ENCODE data around the gene BCAM. TPM values are rescaled to one million over a fixed set of nuclear protein-coding genes. Genes with fewer than 3 reads are reported as not detected.

Gene BCAM
- 0.54 and 0.68 TPM in 2 replicates for polyA plus RNA-seq
- polyA minus RNA-seq = 1.2 and 1.9 TPM in 2 replicates

GRCh38 chr19:44808463-44809371 lies at the start of gene BCAM:
BCAM (plus strand) TSS chr19:44809103; CDS start chr19:44809125, 22 bp downstream.
- peak within 1 kb of the TSS; percentile 41 for H3K9ac ChIP-seq (ENCODE audit: low read length)
- no peak within 1 kb of the TSS for H3K4me2 ChIP-seq (ENCODE audit: low read length)
- no peaks in the 10 kb centered on the region for H3F3A ChIP-seq (ENCODE audit: insufficient read depth, low read length, poor library complexity, severe bottlenecking)
- H3K27me3 ChIP-seq (ENCODE audit: insufficient read depth, low read depth, low read length) = peaks cover 7% of the 10 kb centered on the region
- no peaks in the 10 kb centered on the region for H3K36me3 ChIP-seq (ENCODE audit: insufficient read depth, low read length)
- TF ChIP-seq TAF1 (IDR thresholded peaks at IDR 0.05; ENCODE audit: low read depth) (no peak), SMC3 (conservative IDR thresholded peaks at IDR 0.05; ENCODE audit: poor library complexity) (no peak), RAD21 (conservative IDR thresholded peaks at IDR 0.05) (no peak), EP300 (conservative IDR thresholded peaks at IDR 0.05; ENCODE audit: poor library complexity, severe bottlenecking) (no peak), EZH2 (IDR thresholded peaks at IDR 0.05; ENCODE audit: borderline replicate concordance, insufficient read depth, low read length, poor library complexity, severe bottlenecking) (no peak), CTCF (IDR thresholded peaks at IDR 0.05; ENCODE audit: poor library complexity, severe bottlenecking) (no peak), MXI1 (conservative IDR thresholded peaks at IDR 0.05; ENCODE audit: poor library complexity, severe bottlenecking) (no peak), REST (IDR thresholded peaks at IDR 0.05; ENCODE audit: borderline replicate concordance) (no peak), POLR2AphosphoS5 (IDR thresholded peaks at IDR 0.05) (no peak)
- H4K20me1 ChIP-seq (ENCODE audit: insufficient read depth) = no peaks in the 10 kb centered on the region
- no peak within 1 kb of the TSS for H2AFZ ChIP-seq (ENCODE audit: low read depth, low read length)
- peak within 1 kb of the TSS; percentile 57 for H3K4me3 ChIP-seq (ENCODE audit: low read length)
- H3K27ac ChIP-seq (ENCODE audit: low read length) = no peak within 1 kb of the TSS
- H3K9me3 ChIP-seq (ENCODE audit: low read length) = no peaks in the 10 kb centered on the region
- H3K9me2 ChIP-seq (ENCODE audit: insufficient read depth, low read length) = no peaks in the 10 kb centered on the region
- no peaks in the 10 kb centered on the region for H3K79me2 ChIP-seq (replicated peaks; ENCODE audit: insufficient read depth, low read length)

- no peaks in the 10 kb centered on the region for H3K79me2 ChIP-seq (replicated peaks; ENCODE audit: insufficient read depth, low read length)
- H3K27ac ChIP-seq (ENCODE audit: low read length) = no peak overlapping the region
- peaks cover 16% of the 10 kb centered on the region for H3K27me3 ChIP-seq (ENCODE audit: insufficient read depth, low read depth, low read length)
- no peak overlapping the region for H3K4me3 ChIP-seq (ENCODE audit: low read length)
- H3K36me3 ChIP-seq (ENCODE audit: insufficient read depth, low read length) = no peaks in the 10 kb centered on the region
- H3K9ac ChIP-seq (ENCODE audit: low read length) = no peak overlapping the region
- H2AFZ ChIP-seq (ENCODE audit: low read depth, low read length) = no peak overlapping the region
- no peaks in the 10 kb centered on the region for H3K9me3 ChIP-seq (ENCODE audit: low read length)
- TF ChIP-seq EZH2 (IDR thresholded peaks at IDR 0.05; ENCODE audit: borderline replicate concordance, insufficient read depth, low read length, poor library complexity, severe bottlenecking) = no peak
- no peak for TF ChIP-seq EP300 (conservative IDR thresholded peaks at IDR 0.05; ENCODE audit: poor library complexity, severe bottlenecking)
- TF ChIP-seq MXI1 (conservative IDR thresholded peaks at IDR 0.05; ENCODE audit: poor library complexity, severe bottlenecking) = no peak
- TF ChIP-seq SMC3 (conservative IDR thresholded peaks at IDR 0.05; ENCODE audit: poor library complexity) = no peak
- TF ChIP-seq POLR2AphosphoS5 (IDR thresholded peaks at IDR 0.05) = no peak
- TF ChIP-seq TAF1 (IDR thresholded peaks at IDR 0.05; ENCODE audit: low read depth) = no peak
- TF ChIP-seq REST (IDR thresholded peaks at IDR 0.05; ENCODE audit: borderline replicate concordance) = no peak
- no peak for TF ChIP-seq RAD21 (conservative IDR thresholded peaks at IDR 0.05)
- no peak for TF ChIP-seq CTCF (IDR thresholded peaks at IDR 0.05; ENCODE audit: poor library complexity, severe bottlenecking)
- H3K4me2 ChIP-seq (ENCODE audit: low read length) = no peak overlapping the region
- H3F3A ChIP-seq (ENCODE audit: insufficient read depth, low read length, poor library complexity, severe bottlenecking) = no peaks in the 10 kb centered on the region
- no peaks in the 10 kb centered on the region for H4K20me1 ChIP-seq (ENCODE audit: insufficient read depth)
- no peaks in the 10 kb centered on the region for H3K9me2 ChIP-seq (ENCODE audit: insufficient read depth, low read length)
Observed at GRCh38 chr19:44762038-44762437, 46.9 kb upstream of the BCAM start.

Data from neural cell (in vitro differentiated cells).